Activated naive CD4-positive, alpha-beta T cell treated with anti-CD3 and anti-CD28 coated beads, Interleukin-2, amount 50 U/mL, for 24 hours (primary cell): Measurements from ENCODE around the gene PNKD.
"Not testable (repeated sequence)": the region's sequence is repeated elsewhere in the genome, so short reads cannot be mapped to it uniquely, and the experiment has no call there.

Experiments
- H3K27ac Mint-ChIP-seq: one replicate; pipeline ENCODE4 v1.8.0; 2021; ENCODE audit warnings: mild to moderate bottlenecking, mixed read lengths
- H3K27me3 Mint-ChIP-seq: one replicate; pipeline ENCODE4 v1.8.0; 2021; ENCODE audit warnings: mixed read lengths
- H3K36me3 Mint-ChIP-seq: one replicate; pipeline ENCODE4 v1.8.0; 2021; ENCODE audit warnings: mixed read lengths
- H3K4me1 Mint-ChIP-seq: one replicate; pipeline ENCODE4 v1.8.0; 2021; ENCODE audit warnings: mixed read lengths
- H3K4me3 Mint-ChIP-seq: one replicate; pipeline ENCODE4 v1.8.0; 2021; ENCODE audit warnings: mild to moderate bottlenecking, mixed read lengths
- H3K9me3 Mint-ChIP-seq: one replicate; pipeline ENCODE4 v1.8.0; 2021; ENCODE audit warnings: mixed read lengths

Gene PNKD

GRCh38 chr2:218262631-218263586, 7.4 kb upstream of the PNKD start:
- Mint-ChIP-seq H3K27me3 (no peaks in the 10 kb centered on the region), H3K4me1 (peaks cover 34% of the 10 kb centered on the region), H3K4me3 (no peak overlapping the region), H3K9me3 (no peaks in the 10 kb centered on the region), H3K27ac (no peak overlapping the region), H3K36me3 (peaks cover 2% of the 10 kb centered on the region)

- no peak overlapping the region for H3K27ac Mint-ChIP-seq
- peaks cover 30% of the 10 kb centered on the region for H3K4me1 Mint-ChIP-seq
- no peak overlapping the region for H3K4me3 Mint-ChIP-seq
- no peaks in the 10 kb centered on the region for H3K27me3 Mint-ChIP-seq
- H3K9me3 Mint-ChIP-seq, result no peaks in the 10 kb centered on the region
- H3K36me3 Mint-ChIP-seq, result peaks cover 2% of the 10 kb centered on the region
Observed at GRCh38 chr2:218263817-218264641, 6.3 kb upstream of the PNKD start.

GRCh38 chr2:218264773-218265561, 5.4 kb upstream of the PNKD start:
- Mint-ChIP-seq H3K27ac (no peak overlapping the region), H3K4me1 (peaks cover 31% of the 10 kb centered on the region), H3K4me3 (no peak overlapping the region), H3K9me3 (no peaks in the 10 kb centered on the region), H3K36me3 (peaks cover 5% of the 10 kb centered on the region), H3K27me3 (no peaks in the 10 kb centered on the region)

GRCh38 chr2:218265626-218266025, 4.7 kb upstream of the PNKD start:
- H3K9me3 Mint-ChIP-seq, result no peaks in the 10 kb centered on the region
- peaks cover 5% of the 10 kb centered on the region for H3K36me3 Mint-ChIP-seq
- no peak overlapping the region for H3K27ac Mint-ChIP-seq
- H3K27me3 Mint-ChIP-seq, result no peaks in the 10 kb centered on the region
- no peak overlapping the region for H3K4me3 Mint-ChIP-seq
- peaks cover 35% of the 10 kb centered on the region for H3K4me1 Mint-ChIP-seq

- Mint-ChIP-seq H3K9me3 (no peaks in the 10 kb centered on the region), H3K4me1 (peaks cover 43% of the 10 kb centered on the region), H3K27ac (no peak overlapping the region), H3K4me3 (no peak overlapping the region), H3K27me3 (no peaks in the 10 kb centered on the region), H3K36me3 (peaks cover 5% of the 10 kb centered on the region)
Observed at GRCh38 chr2:218266316-218266979, 3.9 kb upstream of the PNKD start.

- Mint-ChIP-seq H3K4me3 (peak overlapping the region; percentile 39), H3K36me3 (peaks cover 5% of the 10 kb centered on the region), H3K27ac (no peak overlapping the region), H3K27me3 (no peaks in the 10 kb centered on the region), H3K9me3 (no peaks in the 10 kb centered on the region), H3K4me1 (peaks cover 51% of the 10 kb centered on the region)
Observed at GRCh38 chr2:218267259-218267658, 3.1 kb upstream of the PNKD start.

- Mint-ChIP-seq H3K9me3 (no peaks in the 10 kb centered on the region), H3K36me3 (peaks cover 10% of the 10 kb centered on the region), H3K27ac (peak overlapping the region; percentile 96), H3K4me1 (peaks cover 50% of the 10 kb centered on the region), H3K4me3 (peak overlapping the region; percentile 99), H3K27me3 (no peaks in the 10 kb centered on the region)
Observed at GRCh38 chr2:218270721-218271486, 585 bp downstream of the PNKD start.

GRCh38 chr2:218271487-218271797, 1.1 kb downstream of the PNKD start:
- peak overlapping the region; percentile 99 for H3K4me3 Mint-ChIP-seq
- no peaks in the 10 kb centered on the region for H3K27me3 Mint-ChIP-seq
- peaks cover 10% of the 10 kb centered on the region for H3K36me3 Mint-ChIP-seq
- H3K4me1 Mint-ChIP-seq, result peaks cover 47% of the 10 kb centered on the region
- H3K9me3 Mint-ChIP-seq, result no peaks in the 10 kb centered on the region
- peak overlapping the region; percentile 48 for H3K27ac Mint-ChIP-seq

GRCh38 chr2:218271865-218272530, 1.7 kb downstream of the PNKD start:
- peak overlapping the region; percentile 99 for H3K4me3 Mint-ChIP-seq
- H3K27ac Mint-ChIP-seq, result peak overlapping the region; percentile 48
- H3K36me3 Mint-ChIP-seq, result peaks cover 10% of the 10 kb centered on the region
- H3K4me1 Mint-ChIP-seq, result peaks cover 46% of the 10 kb centered on the region
- H3K27me3 Mint-ChIP-seq, result no peaks in the 10 kb centered on the region
- no peaks in the 10 kb centered on the region for H3K9me3 Mint-ChIP-seq

GRCh38 chr2:218272531-218273212, 2.4 kb downstream of the PNKD start:
- H3K9me3 Mint-ChIP-seq, result no peaks in the 10 kb centered on the region
- peak overlapping the region; percentile 33 for H3K4me3 Mint-ChIP-seq
- H3K36me3 Mint-ChIP-seq, result peaks cover 10% of the 10 kb centered on the region
- no peaks in the 10 kb centered on the region for H3K27me3 Mint-ChIP-seq
- H3K27ac Mint-ChIP-seq, result peak overlapping the region; percentile 46
- H3K4me1 Mint-ChIP-seq, result peaks cover 43% of the 10 kb centered on the region

GRCh38 chr2:218273214-218273907, 3.0 kb downstream of the PNKD start:
- H3K9me3 Mint-ChIP-seq, H3K36me3 Mint-ChIP-seq, H3K27me3 Mint-ChIP-seq, H3K4me3 Mint-ChIP-seq: not testable (repeated sequence)
- Mint-ChIP-seq H3K27ac (peak overlapping the region; percentile 62), H3K4me1 (peaks cover 42% of the 10 kb centered on the region)

- H3K27ac Mint-ChIP-seq, result peak overlapping the region; percentile 62
- H3K4me3 Mint-ChIP-seq, result no peak overlapping the region
- peaks cover 10% of the 10 kb centered on the region for H3K36me3 Mint-ChIP-seq
- H3K4me1 Mint-ChIP-seq, result peaks cover 42% of the 10 kb centered on the region
- H3K9me3 Mint-ChIP-seq, result no peaks in the 10 kb centered on the region
- no peaks in the 10 kb centered on the region for H3K27me3 Mint-ChIP-seq
Observed at GRCh38 chr2:218273908-218274249, 3.6 kb downstream of the PNKD start.

GRCh38 chr2:218274586-218274985, 4.3 kb downstream of the PNKD start:
- H3K9me3 Mint-ChIP-seq, result no peaks in the 10 kb centered on the region
- H3K4me1 Mint-ChIP-seq, result peaks cover 38% of the 10 kb centered on the region
- no peak overlapping the region for H3K4me3 Mint-ChIP-seq
- H3K27ac Mint-ChIP-seq, result no peak overlapping the region
- H3K36me3 Mint-ChIP-seq, result peaks cover 6% of the 10 kb centered on the region
- no peaks in the 10 kb centered on the region for H3K27me3 Mint-ChIP-seq
